G401 (cell line): ENCODE measurements around the gene COL11A2. TPM values are rescaled to one million over a fixed set of nuclear protein-coding genes. Genes with fewer than 3 reads are reported as not detected.
A peak's percentile ranks its signal among the peaks of the same experiment; 100 is the strongest.

Experiments
- DNase-seq: peaks from one replicate; pipeline ENCODE4 v3.0.0-alpha.2; 2015; ENCODE audit warnings: low spot score
- in situ Hi-C: cut with HindIII; loops from 2 replicates; pipeline ENCODE4 v1.10.0; 2016; ENCODE audit warnings: low sequenced_read_pairs, mixed read lengths
- total RNA-seq: library from RNA; depleted of rRNA; stranded (reverse); fragments of >200 nt; shearing (Covaris generic); gene quantifications from 2 replicates; pipeline ENCODE4 v1.2.3, GENCODE V29; 2014; rRNA removed

Gene COL11A2
- total RNA-seq, 1 experiment from 2014 or later: 10.4 TPM

DNA sequence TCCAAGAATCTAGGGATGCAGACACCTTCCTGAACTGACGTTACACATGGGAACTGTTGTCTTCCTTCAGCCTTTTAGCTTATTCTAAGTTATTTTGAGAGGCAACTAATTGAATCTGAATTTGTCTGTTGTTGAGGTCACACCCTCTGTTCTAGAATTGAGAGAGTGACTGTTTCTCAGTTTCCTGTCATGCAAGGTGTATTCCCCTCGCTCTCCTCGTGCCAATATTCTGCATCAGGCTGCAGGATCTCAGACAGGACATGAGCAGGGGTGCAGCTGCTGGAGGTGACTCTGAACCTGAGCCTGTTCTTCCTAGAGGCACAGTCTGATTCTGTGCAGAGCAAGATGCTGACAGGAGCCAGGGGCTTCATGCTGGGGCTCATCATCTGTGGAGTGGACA, 63.9 kb downstream of the COL11A2 start:
- in situ Hi-C loops: no loop called here

DNA sequence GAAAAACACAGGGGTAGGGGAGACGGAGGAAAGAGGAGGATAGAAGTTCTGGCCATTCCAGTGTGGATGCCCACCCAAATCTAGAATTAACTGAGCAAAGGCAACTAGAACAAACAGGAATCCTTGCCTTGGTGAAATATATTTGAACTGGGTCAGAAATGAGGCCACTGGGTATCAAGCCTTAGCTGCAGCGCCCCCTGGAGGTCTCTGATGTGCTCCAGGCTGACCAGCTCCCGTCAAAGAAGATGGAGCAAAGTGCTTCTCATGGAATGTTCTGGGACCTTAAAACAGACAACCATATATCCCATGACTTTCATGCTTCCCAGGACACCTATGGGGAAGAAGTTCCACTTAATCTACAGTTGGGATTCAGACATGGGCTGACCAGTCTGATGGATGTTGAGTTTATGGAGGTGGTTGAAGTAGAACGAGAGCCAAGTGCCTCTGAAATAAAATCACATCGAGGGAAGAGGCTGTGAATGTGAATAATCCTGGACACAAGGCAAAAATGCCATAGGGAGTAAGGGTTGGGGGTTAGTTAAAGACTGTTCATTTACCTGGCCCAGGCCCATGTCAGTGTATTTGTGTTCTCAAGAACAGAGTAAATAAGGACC, 66.1 kb downstream of the COL11A2 start:
- in situ Hi-C loops: no loop called here
- peak; percentile 86 for DNase-seq

More for the DNA sequence above, 63.9 kb downstream of the COL11A2 start:
- DNase-seq: no peak

DNA sequence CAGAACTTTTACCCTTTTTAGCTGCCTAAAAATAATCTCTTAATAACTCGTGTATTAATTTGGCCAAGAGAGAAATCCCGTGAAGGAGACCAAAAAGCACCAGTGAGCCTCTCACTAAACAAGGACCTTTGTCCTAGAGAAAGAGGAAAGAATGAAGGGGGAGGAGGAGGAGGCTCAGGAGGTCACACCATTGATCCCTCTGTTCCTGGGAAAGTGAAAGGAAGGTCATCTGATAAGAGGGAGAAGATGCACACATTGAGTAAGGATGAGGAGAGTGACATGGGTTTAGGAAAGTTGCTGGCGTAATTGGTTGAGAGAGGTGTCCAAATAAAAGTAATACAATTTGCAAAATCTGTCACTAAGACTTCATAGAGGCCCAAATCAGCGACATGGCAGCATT, 67.3 kb downstream of the COL11A2 start:
- DNase-seq: no peak
- in situ Hi-C loops: no loop called here

DNA sequence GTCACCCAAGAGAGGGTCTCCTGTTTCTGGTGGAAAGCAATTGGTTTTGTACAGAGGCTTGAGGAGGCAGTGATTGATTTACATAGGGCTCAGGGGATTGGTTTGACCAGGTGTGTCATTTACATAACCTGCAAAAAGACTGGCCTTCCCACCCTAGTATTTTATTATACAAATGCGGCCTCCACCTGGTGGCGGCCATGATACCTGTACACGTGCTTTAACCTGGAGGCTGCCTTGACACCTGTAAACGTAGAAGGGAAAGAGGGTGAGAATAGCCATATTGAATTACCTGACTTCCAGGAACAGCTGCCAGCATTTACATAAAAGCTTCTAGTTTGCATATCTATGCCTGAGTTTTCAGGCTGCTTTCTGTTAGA, 67.8 kb downstream of the COL11A2 start:
- no peak for DNase-seq
- in situ Hi-C loops: no loop called here

DNA sequence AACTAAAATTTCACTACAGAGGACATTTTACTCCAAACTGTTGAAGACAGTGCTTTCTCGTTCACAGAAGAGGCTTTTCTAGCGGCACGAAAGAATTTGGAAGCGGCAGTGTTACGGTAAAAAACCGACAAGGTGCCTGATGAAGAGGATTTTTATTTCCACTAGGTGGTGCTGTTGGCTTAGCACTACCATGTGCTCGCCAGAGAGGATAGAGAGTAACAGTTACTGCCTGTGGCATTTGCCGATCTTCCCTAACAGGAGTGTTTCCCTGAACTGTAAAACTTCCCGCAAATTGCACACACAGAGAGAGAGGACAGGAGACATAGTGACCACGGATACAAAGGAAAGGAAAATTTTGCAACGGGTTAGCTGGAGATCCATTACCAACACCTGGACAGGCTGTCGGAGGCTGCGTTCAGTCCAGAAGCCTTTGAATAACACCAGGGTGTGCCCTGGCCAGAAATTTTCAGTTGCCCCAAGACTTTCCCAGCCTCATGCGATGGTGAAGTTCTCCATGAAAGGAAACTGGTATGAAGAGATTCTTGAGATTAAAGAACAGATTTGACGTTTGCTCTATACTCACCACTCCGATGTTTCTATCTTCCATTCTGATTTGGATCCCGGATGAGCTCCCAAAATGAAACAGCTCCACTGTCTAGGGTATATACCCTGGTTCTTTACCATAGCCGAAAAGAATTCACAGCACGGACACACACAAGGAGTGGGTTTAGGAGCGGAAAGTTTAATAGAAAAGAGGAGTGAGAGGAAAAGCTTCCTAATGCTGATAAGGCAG, 68.3 kb downstream of the COL11A2 start:
- peak; percentile 90 for DNase-seq
- in situ Hi-C loops: no loop called here

DNA sequence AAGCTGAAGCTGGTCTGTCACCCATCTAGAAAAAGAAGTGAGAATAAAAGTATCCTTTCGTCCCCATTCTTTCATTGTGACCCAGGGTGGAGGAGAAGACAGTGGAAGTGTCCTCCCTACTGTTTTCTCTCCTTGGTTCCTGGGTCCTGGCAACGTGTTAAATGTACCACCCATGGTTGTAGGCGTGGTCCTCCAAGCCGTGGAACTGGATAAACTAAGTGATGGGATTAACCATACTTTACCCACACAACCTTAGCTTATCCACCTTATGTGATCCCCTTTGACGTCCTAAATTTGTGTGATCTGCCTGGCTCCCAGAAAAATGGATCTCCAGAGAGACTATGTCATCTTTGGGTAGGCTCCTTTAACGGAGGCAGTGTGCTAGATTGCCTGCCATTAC, 69.1 kb downstream of the COL11A2 start:
- DNase-seq: no peak
- in situ Hi-C loops: no loop called here

DNA sequence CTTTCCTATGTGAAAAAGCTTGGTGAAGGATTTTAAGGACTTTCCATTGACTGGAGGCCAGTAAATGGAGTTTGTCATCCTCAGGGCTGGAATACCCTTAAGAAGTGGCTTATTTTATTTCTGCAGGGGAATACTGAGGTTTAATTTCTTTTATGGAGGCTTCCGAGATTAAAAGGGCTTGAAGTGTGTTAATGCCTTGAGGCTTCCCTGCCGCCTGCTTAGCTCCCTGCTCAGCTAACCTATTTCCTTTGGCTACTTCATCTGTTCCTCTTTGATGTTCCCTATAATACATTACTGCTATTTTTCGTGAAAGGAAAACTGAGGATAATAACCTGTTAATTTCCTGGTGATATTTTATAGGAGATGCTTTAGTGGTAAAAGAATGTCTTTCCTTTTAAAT, 72.3 kb downstream of the COL11A2 start:
- in situ Hi-C loops: no loop called here
- no peak for DNase-seq

DNA sequence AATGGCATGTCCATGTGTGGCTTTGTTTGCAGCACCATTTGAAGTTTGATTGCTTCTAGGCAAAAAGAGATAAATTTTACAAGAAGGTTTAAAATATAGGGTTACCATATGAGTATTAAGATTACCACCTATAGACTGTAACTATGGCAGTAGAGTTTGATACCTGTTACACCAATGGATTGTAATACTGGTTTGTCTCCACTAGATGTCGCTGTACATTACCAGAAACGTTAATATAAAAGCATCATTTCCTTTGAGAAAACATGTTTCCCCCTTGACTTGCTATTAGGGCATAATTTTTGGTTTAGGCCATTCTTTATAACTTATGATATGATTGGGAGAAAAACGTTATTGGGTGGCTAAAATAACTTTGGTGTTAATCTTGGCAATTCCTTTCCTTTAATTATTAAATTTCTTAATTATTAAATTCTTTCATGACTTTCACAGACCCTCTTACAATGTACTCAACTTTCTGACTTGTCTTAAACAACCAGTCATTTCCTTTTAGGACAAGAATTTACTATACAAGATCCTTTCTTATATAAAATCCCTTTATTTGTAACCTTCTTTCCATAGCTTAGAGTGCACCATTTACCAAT, 73.6 kb downstream of the COL11A2 start:
- peak; percentile 86 for DNase-seq
- in situ Hi-C loops: no loop called here

DNA sequence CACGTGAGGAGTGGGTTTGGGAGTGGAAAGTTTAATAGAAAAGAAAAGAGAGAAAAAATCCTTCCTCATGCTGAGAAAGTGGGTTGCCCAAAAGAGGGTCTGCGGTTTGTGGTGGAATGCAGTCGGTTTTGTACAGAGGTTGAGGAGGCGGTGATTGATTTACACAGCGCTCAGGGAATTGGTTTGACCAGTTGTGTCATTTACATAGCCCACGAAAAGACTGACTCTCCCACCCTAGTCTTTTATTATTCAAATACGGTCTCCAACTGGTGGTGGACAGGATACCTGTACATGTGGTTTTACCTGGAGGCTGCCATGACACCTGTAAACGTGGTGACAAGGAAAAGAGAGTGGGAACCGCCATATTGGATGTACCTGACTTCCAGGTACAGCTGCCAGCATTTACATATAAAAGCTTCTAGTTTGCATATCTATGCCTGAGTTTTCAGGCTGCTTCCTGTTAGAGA, 74.4 kb downstream of the COL11A2 start:
- in situ Hi-C loops: no loop called here
- DNase-seq: peak; percentile 52

DNA sequence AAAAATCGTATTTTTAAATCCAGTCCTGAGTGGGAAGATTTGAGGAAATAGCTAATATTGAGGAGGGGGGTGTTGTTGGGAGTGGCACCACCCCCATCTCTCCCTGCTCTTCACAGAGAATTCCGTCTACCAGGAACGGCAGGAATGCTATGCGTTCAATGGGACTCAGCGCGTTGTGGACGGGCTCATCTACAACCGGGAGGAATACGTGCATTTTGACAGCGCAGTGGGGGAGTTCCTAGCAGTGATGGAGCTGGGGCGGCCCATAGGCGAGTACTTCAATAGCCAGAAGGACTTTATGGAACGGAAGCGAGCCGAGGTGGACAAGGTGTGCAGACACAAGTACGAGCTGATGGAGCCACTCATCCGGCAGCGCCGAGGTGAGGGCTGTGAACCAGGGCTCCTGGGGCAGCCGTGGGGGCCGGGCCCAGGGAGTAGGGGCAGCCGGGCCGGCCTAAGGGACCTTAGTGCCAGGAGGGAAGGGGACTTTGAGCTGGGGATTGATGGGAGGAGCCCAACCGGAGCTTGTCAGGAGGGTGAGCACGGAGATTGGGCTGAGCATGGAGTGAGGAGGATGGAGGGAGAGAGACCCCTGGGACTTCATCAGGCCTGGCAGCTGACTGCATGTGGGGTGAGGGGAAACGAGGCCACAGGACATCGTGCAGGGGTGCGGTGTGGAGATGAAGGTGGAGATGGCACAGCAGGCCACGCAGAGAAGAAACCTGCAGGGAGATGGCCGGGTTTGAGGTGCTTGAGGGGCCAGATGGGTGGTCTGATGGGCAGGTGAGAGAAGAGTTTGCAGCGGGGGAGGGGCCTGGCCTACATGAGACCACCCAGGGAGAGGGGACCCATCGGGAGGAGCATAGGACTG, 75.2 kb downstream of the COL11A2 start:
- DNase-seq: peak; percentile 79

DNA sequence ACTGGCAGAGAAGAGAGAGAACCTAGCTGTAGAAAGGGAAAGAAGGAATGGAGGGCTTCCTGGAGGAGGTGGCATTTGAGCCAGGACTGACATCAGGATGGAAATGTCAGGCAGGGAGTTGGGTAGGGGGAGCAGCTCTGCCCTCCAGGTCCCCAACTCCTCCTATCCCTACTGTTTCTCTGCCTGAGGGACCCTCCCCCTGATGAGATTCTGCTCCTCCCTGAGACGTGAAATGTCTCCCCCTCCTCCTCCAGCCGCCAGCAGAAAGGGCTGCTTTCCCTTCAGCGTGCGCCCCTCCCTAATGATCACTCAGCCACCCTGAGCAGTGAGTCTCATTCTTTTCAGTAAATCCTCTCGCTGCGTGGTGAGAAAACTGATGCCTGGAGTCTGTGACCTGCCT, 75.8 kb downstream of the COL11A2 start:
- DNase-seq: no peak
- in situ Hi-C loops: no loop called here

More for the DNA sequence above, 75.2 kb downstream of the COL11A2 start:
- in situ Hi-C loops: no loop called here

DNA sequence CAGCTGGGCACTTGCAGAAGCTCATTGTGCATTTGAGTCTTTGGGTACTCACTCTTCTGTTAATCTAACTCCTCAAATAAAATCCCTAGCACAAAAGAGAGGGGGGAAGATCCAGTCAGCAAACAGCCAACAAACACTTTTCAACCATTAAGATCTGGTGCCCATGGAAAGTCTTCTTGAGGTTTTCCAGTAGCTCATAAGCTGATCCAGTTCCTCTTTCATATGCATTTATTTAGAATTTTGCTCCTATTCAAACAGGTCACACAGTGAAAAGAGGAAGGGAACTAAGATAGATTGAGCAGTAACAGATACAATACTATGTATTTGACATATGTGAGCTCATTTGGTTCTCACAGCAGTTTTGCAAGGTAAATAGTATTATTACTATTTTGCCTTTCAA, 77.9 kb downstream of the COL11A2 start:
- in situ Hi-C loops: no loop called here
- DNase-seq: no peak

DNA sequence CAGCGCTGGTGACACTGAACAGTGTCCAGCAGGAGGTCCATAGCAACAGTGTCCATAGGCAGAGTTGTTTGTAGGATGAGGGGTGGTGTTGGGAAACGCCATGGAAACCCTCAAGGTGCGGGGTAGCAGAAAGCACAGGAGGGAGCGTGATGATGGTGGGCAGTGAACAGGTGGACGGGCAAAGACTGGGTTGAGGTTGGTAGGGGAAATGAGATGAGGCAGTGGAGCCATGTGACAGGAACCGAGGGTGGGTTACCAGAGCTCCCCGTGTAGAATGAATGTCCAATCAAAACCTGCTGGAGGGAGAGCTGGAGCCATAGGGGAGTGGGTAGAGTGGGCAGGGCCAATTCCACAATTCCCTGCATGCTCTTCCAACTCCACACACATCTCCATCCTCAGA, 78.5 kb downstream of the COL11A2 start:
- DNase-seq: no peak
- in situ Hi-C loops: no loop called here

Other genes with a start within 250 kb of the COL11A2 start
- gene HLA-DMA, start 239.4 kb downstream of the COL11A2 start, total RNA-seq: 11.4 and 15.8 TPM in 2 replicates
- gene BRD2, start 223.9 kb downstream of the COL11A2 start, total RNA-seq: 96.4 and 172 TPM in 2 replicates
- gene HLA-DOA, start 182.9 kb downstream of the COL11A2 start, total RNA-seq: 1.4 and 1.7 TPM in 2 replicates
- not detected in 2 replicates for gene HLA-DPA1, start 118.8 kb downstream of the COL11A2 start, total RNA-seq
- not detected in 2 replicates for gene HLA-DPB1, start 116.5 kb downstream of the COL11A2 start, total RNA-seq
- 11.5 and 18.8 TPM in 2 replicates for gene RXRB, start 8.2 kb upstream of the COL11A2 start, total RNA-seq
- gene SLC39A7, start 8.4 kb upstream of the COL11A2 start, total RNA-seq: 102 and 108 TPM in 2 replicates
- 13.3 and 18.2 TPM in 2 replicates for gene HSD17B8, start 12.2 kb upstream of the COL11A2 start, total RNA-seq
- 51.2 and 53.3 TPM in 2 replicates for gene RING1, start 16.0 kb upstream of the COL11A2 start, total RNA-seq
- gene VPS52, start 79.4 kb upstream of the COL11A2 start, total RNA-seq: 11.3 and 27.1 TPM in 2 replicates
- 3,510 and 5,097 TPM in 2 replicates for gene RPS18, start 79.6 kb upstream of the COL11A2 start, total RNA-seq
- gene B3GALT4, start 84.7 kb upstream of the COL11A2 start, total RNA-seq: 0.61 and 1.9 TPM in 2 replicates
- 91.6 and 107 TPM in 2 replicates for gene WDR46, start 96.8 kb upstream of the COL11A2 start, total RNA-seq
- gene PFDN6, start 97.1 kb upstream of the COL11A2 start, total RNA-seq: 131 and 154 TPM in 2 replicates
- gene RGL2, start 106.5 kb upstream of the COL11A2 start, total RNA-seq: 58.4 and 62.4 TPM in 2 replicates
- gene TAPBP, start 121.6 kb upstream of the COL11A2 start, total RNA-seq: 29.8 and 32.7 TPM in 2 replicates
- 12.8 and 17.1 TPM in 2 replicates for gene ZBTB22, start 125.3 kb upstream of the COL11A2 start, total RNA-seq
- 49.3 and 66.2 TPM in 2 replicates for gene DAXX, start 130.5 kb upstream of the COL11A2 start, total RNA-seq
- 98.5 and 123 TPM in 2 replicates for gene KIFC1, start 199.4 kb upstream of the COL11A2 start, total RNA-seq
- 26.0 and 38.0 TPM in 2 replicates for gene PHF1, start 218.5 kb upstream of the COL11A2 start, total RNA-seq
- gene CUTA, start 225.6 kb upstream of the COL11A2 start, total RNA-seq: 304 and 376 TPM in 2 replicates
- gene SYNGAP1, start 227.6 kb upstream of the COL11A2 start, total RNA-seq: 4.0 and 7.4 TPM in 2 replicates